SK-N-SH treated with all-trans-retinoic acid at 6 μM for 48 hours (cell line): ENCODE results near the gene SLC39A13.

Source experiments
- ATAC-seq: fragments of 200-7000 bp; cut with Tn5 transposase; 3 replicates; pipeline ENCODE4 v1.9.1; 2020; ENCODE audit warnings: mild to moderate bottlenecking, moderate library complexity
- ARNTL ChIP-seq: fragments of 450-650 bp; formaldehyde crosslinking; IDR thresholded peaks from 2 replicates; pipeline ENCODE4 v1.5.0; 2020; ENCODE audit warnings: low read depth, mild to moderate bottlenecking, moderate library complexity, borderline replicate concordance
- BACH2 ChIP-seq: fragments of 250-450 bp; sonication (Bioruptor Pico); IDR thresholded peaks from 2 replicates; pipeline ENCODE4 v1.9.0; 2021; ENCODE audit warnings: mild to moderate bottlenecking, borderline replicate concordance
- CSDC2 ChIP-seq: fragments of 250-450 bp; sonication (Bioruptor Pico); IDR thresholded peaks from 2 replicates; pipeline ENCODE4 v1.5.0; 2020; ENCODE audit warnings: mild to moderate bottlenecking, moderate library complexity
- ESRRG ChIP-seq: fragments of 250-450 bp; sonication (Bioruptor Pico); IDR thresholded peaks from 2 replicates; pipeline ENCODE4 v1.6.1; 2021; ENCODE audit warnings: mild to moderate bottlenecking
- GLIS3 ChIP-seq: fragments of 250-450 bp; sonication (Bioruptor Pico); IDR thresholded peaks from 2 replicates; pipeline ENCODE4 v1.5.0; 2020; ENCODE audit warnings: mild to moderate bottlenecking, moderate library complexity
- ISL1 ChIP-seq: fragments of 250-450 bp; sonication (Bioruptor Pico); IDR thresholded peaks from 2 replicates; pipeline ENCODE4 v2.1.2; 2022; ENCODE audit warnings: mild to moderate bottlenecking, moderate library complexity
- PPARA ChIP-seq: fragments of 250-450 bp; sonication (Bioruptor Pico); IDR thresholded peaks from 2 replicates; pipeline ENCODE4 v1.5.0; 2020; ENCODE audit warnings: mild to moderate bottlenecking, borderline replicate concordance
- RARB ChIP-seq: fragments of 250-450 bp; sonication (Bioruptor Pico); IDR thresholded peaks from 2 replicates; pipeline ENCODE4 v1.8.0; 2021; ENCODE audit warnings: mild to moderate bottlenecking, moderate library complexity
- TCF4 ChIP-seq: fragments of 250-450 bp; sonication (Bioruptor Pico); IDR thresholded peaks from 2 replicates; pipeline ENCODE4 v1.8.0; 2021; ENCODE audit warnings: mild to moderate bottlenecking, moderate library complexity, borderline replicate concordance
- TOX ChIP-seq: fragments of 250-450 bp; sonication (Bioruptor Pico); IDR thresholded peaks from 2 replicates; pipeline ENCODE4 v1.8.0; 2021; ENCODE audit warnings: mild to moderate bottlenecking, moderate library complexity, borderline replicate concordance
- ZFP3 ChIP-seq: fragments of 250-450 bp; sonication (Bioruptor Pico); IDR thresholded peaks from 2 replicates; pipeline ENCODE4 v1.5.0; 2020; ENCODE audit warnings: mild to moderate bottlenecking, moderate library complexity
- ZNF565 ChIP-seq: fragments of 450-650 bp; formaldehyde crosslinking; conservative IDR thresholded peaks from 2 replicates; pipeline ENCODE4 v1.5.0; 2020; ENCODE audit warnings: low read depth, mild to moderate bottlenecking, moderate library complexity
- ZNF70 ChIP-seq: fragments of 450-650 bp; formaldehyde crosslinking; IDR thresholded peaks from 2 replicates; pipeline ENCODE4 v1.5.0; 2020; ENCODE audit warnings: mild to moderate bottlenecking, moderate library complexity
- TF ChIP-seq, protein P1 (sequence below): fragments of 250-450 bp; sonication (Bioruptor Pico); IDR thresholded peaks from 2 replicates; pipeline ENCODE4 v1.8.0; 2020; ENCODE audit warnings: mild to moderate bottlenecking, moderate library complexity, borderline replicate concordance
- TF ChIP-seq, protein P2 (sequence below): fragments of 250-450 bp; sonication (Bioruptor Pico); IDR thresholded peaks from 2 replicates; pipeline ENCODE4 v1.8.0; 2021; ENCODE audit warnings: low read depth, mild to moderate bottlenecking, moderate library complexity, borderline replicate concordance
- TF ChIP-seq, protein P3 (sequence below): fragments of 250-450 bp; sonication (Bioruptor Pico); IDR thresholded peaks from 2 replicates; pipeline ENCODE4 v1.5.1; 2020; ENCODE audit warnings: low read depth, mild to moderate bottlenecking, moderate library complexity

SLC39A13 gene

DNA sequence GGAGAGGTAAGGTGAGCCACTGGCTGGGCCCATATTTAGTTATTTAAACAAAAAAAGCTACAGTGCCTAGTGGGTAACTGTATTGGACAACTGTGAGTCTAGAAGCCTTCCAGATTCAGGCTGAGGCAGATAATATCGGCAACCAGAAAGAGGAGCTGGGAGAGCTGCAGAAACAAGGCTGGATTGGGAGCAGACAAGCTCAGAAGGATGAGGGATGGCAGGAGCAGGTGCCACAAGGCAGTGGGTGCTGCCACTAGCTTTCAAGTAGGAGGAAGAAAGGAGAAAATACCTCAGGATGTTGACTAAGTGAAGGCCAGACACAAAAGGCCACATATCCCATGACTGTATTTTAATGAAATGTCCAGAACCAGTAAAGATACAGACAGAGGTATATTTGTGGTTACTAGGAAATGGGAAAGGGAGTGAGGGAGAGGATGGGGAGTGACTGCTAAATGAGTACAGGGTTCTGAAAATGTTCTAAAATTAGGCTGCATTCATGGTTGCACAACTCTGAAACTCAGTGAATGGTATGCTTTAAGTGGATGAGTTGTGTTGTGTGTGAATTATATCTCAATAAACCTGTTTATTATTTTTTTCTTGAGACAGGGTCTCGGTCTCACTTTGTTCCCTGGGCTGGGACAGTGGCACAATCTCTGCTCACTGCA is 52.3 kb downstream of the SLC39A13 start:
- no peak for TF ChIP-seq ZFP3
- TF ChIP-seq RARB (CRISPR knock-in tag), result no peak
- TF ChIP-seq ZNF70 (CRISPR knock-in tag), result no peak
- TF ChIP-seq BACH2 (CRISPR knock-in tag), result no peak
- no peak for TF ChIP-seq ARNTL (CRISPR knock-in tag)
- TF ChIP-seq GLIS3 (CRISPR knock-in tag), result no peak
- no peak for TF ChIP-seq TCF4 (CRISPR knock-in tag)
- no peak for TF ChIP-seq ESRRG
- TF ChIP-seq, protein P1, sequence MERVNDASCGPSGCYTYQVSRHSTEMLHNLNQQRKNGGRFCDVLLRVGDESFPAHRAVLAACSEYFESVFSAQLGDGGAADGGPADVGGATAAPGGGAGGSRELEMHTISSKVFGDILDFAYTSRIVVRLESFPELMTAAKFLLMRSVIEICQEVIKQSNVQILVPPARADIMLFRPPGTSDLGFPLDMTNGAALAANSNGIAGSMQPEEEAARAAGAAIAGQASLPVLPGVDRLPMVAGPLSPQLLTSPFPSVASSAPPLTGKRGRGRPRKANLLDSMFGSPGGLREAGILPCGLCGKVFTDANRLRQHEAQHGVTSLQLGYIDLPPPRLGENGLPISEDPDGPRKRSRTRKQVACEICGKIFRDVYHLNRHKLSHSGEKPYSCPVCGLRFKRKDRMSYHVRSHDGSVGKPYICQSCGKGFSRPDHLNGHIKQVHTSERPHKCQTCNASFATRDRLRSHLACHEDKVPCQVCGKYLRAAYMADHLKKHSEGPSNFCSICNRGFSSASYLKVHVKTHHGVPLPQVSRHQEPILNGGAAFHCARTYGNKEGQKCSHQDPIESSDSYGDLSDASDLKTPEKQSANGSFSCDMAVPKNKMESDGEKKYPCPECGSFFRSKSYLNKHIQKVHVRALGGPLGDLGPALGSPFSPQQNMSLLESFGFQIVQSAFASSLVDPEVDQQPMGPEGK (CRISPR knock-in tag), result no peak
- TF ChIP-seq ZNF565 (CRISPR knock-in tag), result no peak
- no peak for TF ChIP-seq ISL1
- no peak for TF ChIP-seq CSDC2 (CRISPR knock-in tag)
- TF ChIP-seq PPARA (CRISPR knock-in tag), result no peak
- no peak for TF ChIP-seq TOX

DNA sequence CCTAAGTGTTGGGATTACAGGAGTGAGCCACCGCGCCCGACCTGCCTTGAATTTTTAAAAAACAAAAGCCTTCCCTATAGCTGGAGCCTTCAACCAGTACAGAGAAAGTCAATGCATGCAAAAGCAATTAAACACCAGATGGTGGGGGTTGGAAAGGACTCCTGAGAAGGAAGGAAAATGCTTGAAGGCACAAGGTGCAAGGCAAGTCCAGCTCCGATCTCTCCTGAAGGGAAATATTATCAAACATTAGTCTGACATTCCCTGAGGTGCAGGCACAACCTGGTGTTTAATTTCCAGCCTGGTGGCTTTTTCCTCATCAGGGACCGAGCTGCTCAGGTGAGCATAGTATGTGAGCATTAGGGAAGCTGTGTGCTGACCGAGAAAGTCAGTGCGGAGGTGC is 53.5 kb downstream of the SLC39A13 start:
- no peak for TF ChIP-seq TCF4 (CRISPR knock-in tag)
- TF ChIP-seq, protein P2, sequence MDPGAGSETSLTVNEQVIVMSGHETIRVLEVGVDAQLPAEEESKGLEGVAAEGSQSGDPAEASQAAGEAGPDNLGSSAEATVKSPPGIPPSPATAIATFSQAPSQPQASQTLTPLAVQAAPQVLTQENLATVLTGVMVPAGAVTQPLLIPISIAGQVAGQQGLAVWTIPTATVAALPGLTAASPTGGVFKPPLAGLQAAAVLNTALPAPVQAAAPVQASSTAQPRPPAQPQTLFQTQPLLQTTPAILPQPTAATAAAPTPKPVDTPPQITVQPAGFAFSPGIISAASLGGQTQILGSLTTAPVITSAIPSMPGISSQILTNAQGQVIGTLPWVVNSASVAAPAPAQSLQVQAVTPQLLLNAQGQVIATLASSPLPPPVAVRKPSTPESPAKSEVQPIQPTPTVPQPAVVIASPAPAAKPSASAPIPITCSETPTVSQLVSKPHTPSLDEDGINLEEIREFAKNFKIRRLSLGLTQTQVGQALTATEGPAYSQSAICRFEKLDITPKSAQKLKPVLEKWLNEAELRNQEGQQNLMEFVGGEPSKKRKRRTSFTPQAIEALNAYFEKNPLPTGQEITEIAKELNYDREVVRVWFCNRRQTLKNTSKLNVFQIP (CRISPR knock-in tag), result no peak
- no peak for TF ChIP-seq ZFP3
- no peak for TF ChIP-seq ZNF565 (CRISPR knock-in tag)
- no peak for TF ChIP-seq CSDC2 (CRISPR knock-in tag)
- no peak for ATAC-seq

More for the DNA sequence above, 52.3 kb downstream of the SLC39A13 start:
- no peak for ATAC-seq

DNA sequence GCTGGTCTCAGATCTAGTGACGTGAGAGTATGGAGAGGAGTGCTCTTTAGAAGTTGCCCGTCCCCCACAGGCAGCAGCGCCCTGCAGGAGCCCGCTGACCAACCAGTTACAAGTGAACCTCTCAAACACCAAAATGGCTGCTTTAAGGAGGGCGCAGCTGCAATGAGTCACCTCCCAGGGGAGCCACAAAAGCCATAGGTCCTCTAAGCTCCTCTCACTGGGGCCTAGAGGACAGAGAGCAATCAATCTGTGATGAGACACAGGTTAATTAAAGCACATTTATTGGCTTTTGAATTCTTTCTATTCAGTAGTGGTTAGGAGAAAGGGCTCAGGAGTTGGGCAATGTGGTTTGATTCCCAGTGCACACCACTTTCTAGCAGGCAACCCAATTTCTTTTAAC is 56.1 kb downstream of the SLC39A13 start:
- TF ChIP-seq, protein P3, sequence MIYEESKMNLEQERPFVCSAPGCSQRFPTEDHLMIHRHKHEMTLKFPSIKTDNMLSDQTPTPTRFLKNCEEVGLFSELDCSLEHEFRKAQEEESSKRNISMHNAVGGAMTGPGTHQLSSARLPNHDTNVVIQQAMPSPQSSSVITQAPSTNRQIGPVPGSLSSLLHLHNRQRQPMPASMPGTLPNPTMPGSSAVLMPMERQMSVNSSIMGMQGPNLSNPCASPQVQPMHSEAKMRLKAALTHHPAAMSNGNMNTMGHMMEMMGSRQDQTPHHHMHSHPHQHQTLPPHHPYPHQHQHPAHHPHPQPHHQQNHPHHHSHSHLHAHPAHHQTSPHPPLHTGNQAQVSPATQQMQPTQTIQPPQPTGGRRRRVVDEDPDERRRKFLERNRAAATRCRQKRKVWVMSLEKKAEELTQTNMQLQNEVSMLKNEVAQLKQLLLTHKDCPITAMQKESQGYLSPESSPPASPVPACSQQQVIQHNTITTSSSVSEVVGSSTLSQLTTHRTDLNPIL (CRISPR knock-in tag), result no peak
- no peak for ATAC-seq
